Esophagus squamous epithelium (tissue), 5 donors: ENCODE measurements around the gene IL17RB. TPM values are rescaled to one million over a fixed set of nuclear protein-coding genes. Genes with fewer than 3 reads are reported as not detected.

ENCODE experiments used
- DNase-seq: peaks from one replicate; lab custom pipeline; 2025; lab: John Stamatoyannopoulos, UW
- H3K27ac ChIP-seq, 4 donors: fragments of 200-600 bp; sonication (generic); one replicate each; pipeline ENCODE4 v1.5.1; 2016 to 2019; ENCODE audit warnings: mild to moderate bottlenecking in 1 of 4
- H3K27me3 ChIP-seq, 4 donors: fragments of 200-600 bp; sonication (generic); 1 replicate in 3 of 4; 2 replicates in 1 of 4; pipeline versions ENCODE4 v1.5.1 to v1.6.0; 2017 to 2021; ENCODE audit warnings: antibody characterized with exemption in 1 of 4
- H3K36me3 ChIP-seq, 3 donors: fragments of 200-600 bp; sonication (generic); one replicate each; pipeline ENCODE4 v1.5.1; 2016 to 2019
- H3K4me1 ChIP-seq, 3 donors: fragments of 200-600 bp; sonication (generic); one replicate each; pipeline ENCODE4 v1.5.1; 2017 to 2019
- H3K4me3 ChIP-seq, 4 donors: fragments of 200-600 bp; sonication (generic); 1 replicate in 3 of 4; 2 replicates in 1 of 4; pipeline ENCODE4 v1.5.1; 2016 to 2019; ENCODE audit warnings: mild to moderate bottlenecking in 2 of 4, moderate library complexity in 1 of 4
- H3K9me3 ChIP-seq, 3 donors: fragments of 200-600 bp; sonication (generic); one replicate each; pipeline ENCODE4 v1.5.1; 2016 to 2019
- CTCF ChIP-seq, 6 experiments: fragments of 450-650 bp in 4 of 6; fragments of 200-600 bp in 2 of 6; sonication (generic) in 2 of 6; IDR thresholded peaks; one replicate each; pipeline ENCODE4 v1.5.1; 2016 to 2019; ENCODE audit warnings: antibody characterized with exemption in 6 of 6, mild to moderate bottlenecking in 4 of 6, moderate library complexity in 4 of 6
- POLR2A ChIP-seq, 4 donors: fragments of 450-650 bp; IDR thresholded peaks; one replicate each; pipeline ENCODE4 v1.6.1; 2017; ENCODE audit warnings: antibody characterized with exemption in 4 of 4, mild to moderate bottlenecking in 4 of 4, moderate library complexity in 3 of 4
- WGBS, 2 donors: methylation state at CpG; one replicate each; pipeline ENCODE4 v1.1.5; 2018; 5-methylcytosine and 5-hydroxymethylcytosine counted together
- intact Hi-C: fragments of 100-400 bp; cut with DNase I; formaldehyde crosslinking; loops from one replicate; pipeline ENCODE4 v1.15.0; 2022
- total RNA-seq, 4 donors: library from RNA; depleted of rRNA; stranded (reverse); fragments of >200 nt; gene quantifications; one replicate each; pipeline ENCODE4 v1.1.0, GENCODE V29; 2016
- donor health status: DM: yes; HTN: yes; CAD: no.

Gene IL17RB
- total RNA-seq, 4 donors from 2014 or later: 0.23 to 0.66 (median 0.52) TPM

GRCh38 chr3:53801319-53801718, 45.0 kb upstream of the IL17RB start:
- no peaks in the 10 kb centered on the region for H3K36me3 ChIP-seq
- DNase-seq: no peak
- H3K4me1 ChIP-seq: peaks cover 0 to 23% (median 5%) of the 10 kb centered on the region in 3 donors
- intact Hi-C loops: no loop called here
- 73 to 89% methylated on average over 5 to 7 of the region's 9 CpGs for WGBS, 2 donors
- H3K9me3 ChIP-seq: no peaks in the 10 kb centered on the region
- peaks cover 0 to 22% (median 0%) of the 10 kb centered on the region in 4 donors for H3K27me3 ChIP-seq
- H3K27ac ChIP-seq: no peak overlapping the region
- no peak overlapping the region for H3K4me3 ChIP-seq
- TF ChIP-seq POLR2A (IDR thresholded peaks at IDR 0.05) (no peak), CTCF (IDR thresholded peaks at IDR 0.05) (no peak)

- WGBS, 2 donors: 79 to 93% methylated on average over 3 to 6 of the region's 8 CpGs
Measured at GRCh38 chr3:53802256-53802880, 44.0 kb upstream of the IL17RB start.

GRCh38 chr3:53803124-53803815, 43.1 kb upstream of the IL17RB start:
- Histone ChIP-seq H3K4me1 (peaks cover 0 to 18% (median 5%) of the 10 kb centered on the region in 3 donors), H3K27me3 (peaks cover 0 to 34% (median 0%) of the 10 kb centered on the region in 4 donors), H3K4me3 (no peak overlapping the region), H3K36me3 (no peaks in the 10 kb centered on the region), H3K27ac (no peak overlapping the region), H3K9me3 (no peaks in the 10 kb centered on the region)
- TF ChIP-seq CTCF (IDR thresholded peaks at IDR 0.05) (no peak), POLR2A (IDR thresholded peaks at IDR 0.05) (no peak)
- intact Hi-C loops: no loop called here
- 80% methylated on average over 1 of the region's 18 CpGs; no CpG with 5 or more reads in 1 of the 2 donors for WGBS, 2 donors
- DNase-seq: no peak

More at GRCh38 chr3:53802256-53802880, 44.0 kb upstream of the IL17RB start:
- TF ChIP-seq CTCF (IDR thresholded peaks at IDR 0.05): no peak
- no peak for TF ChIP-seq POLR2A (IDR thresholded peaks at IDR 0.05)
- intact Hi-C loops: no loop called here
- DNase-seq: no peak
- Histone ChIP-seq H3K27ac (no peak overlapping the region), H3K27me3 (peaks cover 0 to 32% (median 0%) of the 10 kb centered on the region in 4 donors), H3K36me3 (no peaks in the 10 kb centered on the region), H3K4me3 (no peak overlapping the region), H3K9me3 (no peaks in the 10 kb centered on the region), H3K4me1 (peaks cover 0 to 18% (median 5%) of the 10 kb centered on the region in 3 donors)

GRCh38 chr3:53803816-53804695, 42.3 kb upstream of the IL17RB start:
- Histone ChIP-seq H3K27ac (no peak overlapping the region), H3K4me1 (peaks cover 0 to 18% (median 5%) of the 10 kb centered on the region in 3 donors), H3K27me3 (peaks cover 0 to 40% (median 0%) of the 10 kb centered on the region in 4 donors), H3K36me3 (no peaks in the 10 kb centered on the region), H3K9me3 (no peaks in the 10 kb centered on the region), H3K4me3 (no peak overlapping the region)
- intact Hi-C loops: no loop called here
- TF ChIP-seq POLR2A (IDR thresholded peaks at IDR 0.05) (no peak), CTCF (IDR thresholded peaks at IDR 0.05) (no peak)
- no peak for DNase-seq
- 74 to 75% methylated on average over 15 to 16 of the region's 20 CpGs for WGBS, 2 donors
